HG02759 (cell line): ENCODE measurements around the gene AHSG.

Experiments
- ATAC-seq: cut with Tn5 transposase; IDR thresholded peaks from one replicate; pipeline ENCODE4 v1.9.1; 2021; ENCODE audit warnings: mild to moderate bottlenecking, moderate library complexity; ENCODE audit not compliant: unreplicated experiment

AHSG gene

DNA sequence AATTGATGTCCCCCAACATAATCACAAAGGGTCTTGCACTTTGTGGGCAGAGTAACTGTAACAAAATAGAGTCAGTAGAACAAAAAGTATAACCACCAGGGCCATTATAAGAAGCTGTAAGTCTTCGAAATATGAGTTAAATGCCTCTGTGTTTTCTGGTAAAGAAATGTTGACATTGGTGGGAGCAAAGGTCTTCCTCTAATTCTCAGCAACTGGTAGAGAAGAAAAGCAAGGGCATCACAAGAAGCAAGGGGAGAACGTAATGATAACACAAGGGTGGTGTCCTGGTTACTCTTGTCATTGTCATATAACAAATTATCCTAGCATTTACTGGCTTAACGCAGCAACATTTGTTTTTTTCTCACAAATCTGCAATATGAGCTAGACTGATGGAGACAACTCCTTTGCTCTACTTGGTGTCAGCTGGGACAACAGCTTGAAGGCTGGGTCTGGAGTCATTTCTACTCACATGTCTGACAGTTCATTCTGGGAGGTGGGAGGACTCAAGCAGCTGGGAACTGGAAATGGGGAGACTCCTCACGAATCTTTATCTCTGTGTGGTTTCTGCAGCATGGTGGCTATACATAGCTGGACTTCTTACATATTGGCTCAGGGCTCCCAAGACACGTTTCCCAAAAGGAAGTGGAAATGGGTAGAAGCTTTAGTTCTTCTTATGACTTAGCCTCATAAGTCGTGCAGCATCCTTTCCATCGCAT lies 22.1 kb upstream of the AHSG start:
- no peak for ATAC-seq

DNA sequence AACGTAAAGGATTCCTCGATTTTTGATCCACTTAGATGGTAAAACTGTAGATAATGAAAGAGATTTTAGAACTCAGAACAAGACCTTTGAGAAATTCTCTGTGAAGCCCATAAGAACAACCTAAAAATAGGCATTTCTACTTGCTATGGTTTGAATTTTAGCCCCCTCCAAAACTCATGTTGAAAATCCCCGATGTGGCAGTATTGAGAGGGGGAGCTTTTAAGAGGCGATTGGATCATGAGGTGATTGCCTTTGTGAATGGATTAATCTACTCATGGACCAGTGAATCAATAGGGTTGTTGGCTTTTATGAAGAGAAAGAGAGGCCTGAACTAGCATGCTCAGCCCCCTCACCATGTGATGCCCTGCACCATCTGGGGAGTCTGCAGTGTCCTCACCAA lies 20.2 kb upstream of the AHSG start:
- ATAC-seq, result no peak

DNA sequence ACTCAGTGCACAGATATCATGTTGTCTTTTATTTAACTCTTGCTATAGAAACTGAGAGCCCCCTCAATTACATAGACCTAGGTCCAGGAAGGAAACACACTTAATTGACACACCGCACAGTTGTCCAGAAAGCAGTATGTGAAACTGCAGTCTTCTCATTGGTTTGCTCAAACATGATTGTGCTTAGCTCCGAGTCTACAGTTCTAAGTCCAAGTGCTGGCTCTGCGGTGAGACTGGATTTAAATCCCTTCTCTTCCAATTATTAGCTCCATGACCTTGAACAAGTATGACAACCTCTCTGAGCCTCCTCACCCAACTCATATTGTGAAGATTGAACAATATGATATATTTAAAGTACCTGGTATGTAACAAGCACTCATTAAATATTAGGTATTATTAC lies 19.0 kb upstream of the AHSG start:
- no peak for ATAC-seq

DNA sequence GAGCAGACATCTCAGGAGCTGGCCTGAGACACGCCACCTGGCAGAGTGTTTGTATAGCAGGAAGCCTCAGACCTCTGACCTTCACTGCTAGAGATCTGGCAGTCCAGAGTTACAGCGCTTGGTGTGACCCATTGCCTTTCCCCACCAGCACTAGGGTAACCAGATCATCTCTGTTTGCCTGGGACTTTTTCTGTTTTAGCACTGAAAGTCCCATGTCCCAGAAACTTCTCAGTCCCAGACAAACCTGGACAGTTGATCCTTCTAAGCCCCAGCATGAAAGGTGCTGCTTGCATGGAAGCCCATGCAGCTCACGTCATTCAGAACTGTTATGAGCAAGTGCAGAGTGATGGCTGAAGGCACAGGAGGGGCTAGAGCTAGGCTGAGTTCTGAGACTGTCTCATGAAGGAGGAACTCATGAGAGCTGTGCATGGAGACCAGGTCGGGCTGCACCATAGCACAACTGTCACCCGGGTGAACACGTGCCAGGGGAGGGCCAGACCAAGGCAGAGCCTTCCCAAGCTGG lies 18.2 kb upstream of the AHSG start:
- no peak for ATAC-seq

DNA sequence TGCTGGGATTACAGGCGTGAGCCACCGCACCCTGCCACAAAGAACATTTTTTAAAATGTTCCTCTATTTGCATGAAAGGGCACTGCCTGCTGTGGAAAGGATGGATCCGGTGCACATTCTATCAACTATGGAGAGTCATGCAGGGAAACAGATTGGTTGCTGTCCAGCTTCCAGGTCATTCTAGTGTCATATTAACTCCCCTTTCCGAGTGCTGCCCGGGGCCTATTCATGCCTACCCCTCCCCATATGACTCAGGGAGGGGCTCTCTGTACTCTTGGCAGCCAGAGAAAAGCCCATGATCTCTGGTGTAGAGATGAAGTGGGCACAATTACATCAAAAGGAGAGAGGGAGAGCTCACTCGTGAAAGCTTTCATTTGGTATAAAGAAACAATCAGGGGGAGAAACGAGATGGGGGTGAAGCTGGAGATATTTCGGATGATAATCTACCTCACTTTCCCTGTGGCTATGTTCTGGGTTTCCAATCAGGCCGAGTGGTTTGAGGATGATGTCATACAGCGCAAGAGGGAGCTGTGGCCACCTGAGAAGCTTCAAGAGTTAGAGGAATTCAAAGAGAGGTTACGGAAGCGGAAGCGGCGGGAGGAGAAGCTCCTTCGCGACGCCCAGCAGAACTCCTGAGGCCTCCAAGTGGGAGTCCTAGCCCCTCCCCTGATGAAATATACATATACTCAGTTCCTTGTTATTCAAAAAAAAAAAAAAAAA lies 16.1 kb upstream of the AHSG start:
- no peak for ATAC-seq

DNA sequence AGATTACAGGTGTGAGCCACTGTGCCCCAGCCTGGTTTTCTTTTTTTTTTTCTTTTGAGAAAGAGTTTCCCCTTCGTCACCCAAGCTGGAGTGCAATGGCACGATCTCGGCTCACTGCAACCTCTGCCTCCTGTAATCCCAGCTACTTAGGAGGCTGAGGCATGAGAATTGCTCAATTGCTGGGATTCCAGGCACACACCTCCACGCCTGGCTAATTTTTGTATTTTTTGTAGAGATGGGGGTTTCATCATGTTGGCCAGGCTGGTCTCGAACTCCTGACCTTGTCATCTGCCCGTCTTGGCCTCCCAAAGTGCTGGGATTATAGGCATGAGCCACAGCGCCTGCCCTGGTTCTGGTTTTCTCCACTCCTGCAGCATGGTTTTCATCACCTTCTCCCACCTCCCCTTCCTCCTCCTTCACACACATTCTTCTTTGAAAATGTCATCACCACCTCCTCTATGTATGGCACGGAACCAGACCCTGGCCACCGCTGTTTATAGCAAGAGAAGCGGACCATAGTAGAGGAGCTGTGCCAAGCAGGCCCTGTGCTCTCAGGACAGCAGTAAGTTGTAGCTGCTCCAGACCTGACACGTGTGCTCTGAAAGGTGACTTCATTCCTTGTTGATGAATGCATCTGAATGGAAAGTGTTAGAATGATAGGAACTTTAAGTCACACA lies 14.6 kb upstream of the AHSG start:
- ATAC-seq, result no peak

DNA sequence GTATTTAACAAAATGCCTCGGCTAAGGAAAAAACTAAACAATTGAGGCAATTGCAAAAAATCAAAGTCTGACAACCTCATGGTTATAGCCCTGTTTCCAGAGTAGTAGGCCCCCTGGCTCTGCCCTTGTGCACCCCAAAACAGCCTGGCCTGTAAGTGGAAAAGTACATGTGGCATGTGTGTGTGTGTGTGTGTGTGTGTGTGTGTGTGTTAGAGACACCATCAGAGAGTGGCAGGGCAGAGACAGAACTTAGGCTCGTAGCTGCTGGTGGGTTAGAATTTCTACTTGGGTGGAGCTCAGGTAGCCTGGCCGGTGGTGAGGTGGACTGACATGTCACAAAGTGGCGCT lies 14.1 kb upstream of the AHSG start:
- ATAC-seq, result no peak

DNA sequence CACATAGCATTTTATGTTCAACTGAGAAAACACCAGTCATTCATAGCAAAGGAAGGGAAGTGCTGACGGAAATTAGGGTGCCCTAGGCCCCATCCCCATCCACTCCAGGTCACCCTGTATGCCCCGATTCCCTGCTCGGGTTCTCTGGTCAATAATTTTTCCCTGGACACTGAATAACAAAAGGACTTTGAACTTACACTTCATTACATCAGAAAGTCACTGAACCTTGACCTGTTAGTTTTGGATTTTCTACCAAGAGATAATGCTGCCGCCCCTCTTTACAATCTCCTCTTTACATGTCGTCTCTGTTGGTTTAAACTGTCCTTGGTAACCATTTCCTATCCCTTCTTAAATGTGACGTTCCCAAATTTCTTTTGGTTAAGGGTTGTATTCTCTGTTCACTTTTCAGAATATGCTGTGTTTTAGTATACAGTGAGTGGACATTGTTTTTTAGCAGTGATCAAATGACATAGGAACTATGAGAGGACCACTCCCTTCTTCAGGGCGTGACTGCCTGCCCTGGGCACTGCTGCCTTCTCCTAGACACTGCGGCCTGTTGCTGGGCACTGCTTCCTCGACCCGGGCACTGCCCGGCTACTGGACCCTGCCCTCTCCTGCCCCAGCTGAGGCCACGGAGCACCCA lies 13.6 kb upstream of the AHSG start:
- ATAC-seq, result no peak

DNA sequence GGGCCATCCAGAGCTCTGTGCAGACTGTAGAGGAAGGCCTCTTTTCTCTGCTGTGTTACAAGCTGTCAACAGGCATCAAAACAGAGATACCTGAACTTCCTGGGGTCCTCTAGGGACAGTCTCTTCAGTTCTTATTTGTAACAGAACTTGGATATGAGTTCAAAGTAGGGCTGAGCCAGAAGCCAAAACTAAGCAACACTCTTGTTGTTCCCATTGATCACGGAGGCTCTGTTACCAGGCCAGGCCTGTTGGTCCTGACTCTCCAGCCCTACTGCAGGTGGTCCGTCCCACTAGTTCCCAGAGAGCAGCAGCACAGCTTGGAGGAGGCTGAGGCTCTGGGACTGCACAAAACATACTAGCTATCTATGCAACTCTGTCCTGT lies 13.1 kb upstream of the AHSG start:
- ATAC-seq, result no peak

DNA sequence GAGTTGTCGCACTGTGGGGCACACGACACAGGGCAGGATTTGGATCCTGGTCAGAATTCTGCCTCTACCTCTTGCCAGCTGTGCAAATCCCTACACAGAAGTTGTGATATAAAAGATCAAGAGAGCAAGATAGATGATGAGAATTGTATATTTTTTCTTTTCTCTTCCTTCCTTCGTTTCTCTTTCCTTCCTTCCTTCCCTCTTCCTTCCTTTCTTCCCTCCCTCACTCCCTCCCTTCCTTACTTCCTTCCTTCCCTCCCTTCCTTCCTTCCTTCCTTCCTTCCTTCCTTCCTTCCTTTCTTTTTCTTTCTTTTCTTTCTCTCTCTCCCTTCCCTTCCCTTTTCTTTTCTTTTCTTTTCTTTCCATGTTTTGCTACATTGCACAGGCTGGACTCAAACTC lies 12.0 kb upstream of the AHSG start:
- ATAC-seq, result no peak

DNA sequence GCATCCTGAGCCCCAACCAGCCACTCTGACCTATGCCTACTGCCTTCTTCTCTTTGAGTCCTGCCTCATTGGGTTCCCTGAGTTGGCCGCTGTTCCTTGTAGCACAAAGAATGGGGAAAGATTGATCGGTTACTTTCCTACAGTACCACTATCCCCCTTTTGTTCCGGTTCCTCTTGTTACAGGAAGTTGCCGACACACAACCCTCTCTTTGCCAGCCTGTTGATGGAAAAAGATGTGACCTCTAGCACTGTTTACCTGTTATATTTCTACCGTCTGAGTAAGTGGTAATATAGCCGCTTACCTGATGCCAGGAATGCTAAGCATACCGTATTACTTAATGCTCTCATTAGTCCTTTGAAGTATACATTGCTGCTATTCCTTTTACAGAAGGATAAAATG lies 9.7 kb upstream of the AHSG start:
- no peak for ATAC-seq

DNA sequence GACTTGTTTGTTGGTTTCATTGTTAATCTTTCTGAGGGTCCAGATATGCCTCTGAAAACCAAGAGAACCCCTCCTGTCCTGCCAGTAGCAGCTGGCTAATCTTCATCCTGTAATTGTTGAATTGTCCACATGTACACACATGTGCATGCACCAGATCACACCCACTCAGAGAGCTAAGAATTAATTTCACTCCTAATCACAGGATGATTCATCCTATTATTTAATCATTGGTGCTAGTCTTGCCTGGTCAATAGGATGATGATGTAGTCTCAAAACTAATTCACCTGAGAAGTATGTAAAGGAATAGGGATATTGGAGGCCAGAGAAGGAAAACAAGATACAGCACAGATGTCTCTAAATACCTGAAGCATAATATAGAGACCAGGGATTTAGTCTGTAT lies 7.8 kb upstream of the AHSG start:
- no peak for ATAC-seq

DNA sequence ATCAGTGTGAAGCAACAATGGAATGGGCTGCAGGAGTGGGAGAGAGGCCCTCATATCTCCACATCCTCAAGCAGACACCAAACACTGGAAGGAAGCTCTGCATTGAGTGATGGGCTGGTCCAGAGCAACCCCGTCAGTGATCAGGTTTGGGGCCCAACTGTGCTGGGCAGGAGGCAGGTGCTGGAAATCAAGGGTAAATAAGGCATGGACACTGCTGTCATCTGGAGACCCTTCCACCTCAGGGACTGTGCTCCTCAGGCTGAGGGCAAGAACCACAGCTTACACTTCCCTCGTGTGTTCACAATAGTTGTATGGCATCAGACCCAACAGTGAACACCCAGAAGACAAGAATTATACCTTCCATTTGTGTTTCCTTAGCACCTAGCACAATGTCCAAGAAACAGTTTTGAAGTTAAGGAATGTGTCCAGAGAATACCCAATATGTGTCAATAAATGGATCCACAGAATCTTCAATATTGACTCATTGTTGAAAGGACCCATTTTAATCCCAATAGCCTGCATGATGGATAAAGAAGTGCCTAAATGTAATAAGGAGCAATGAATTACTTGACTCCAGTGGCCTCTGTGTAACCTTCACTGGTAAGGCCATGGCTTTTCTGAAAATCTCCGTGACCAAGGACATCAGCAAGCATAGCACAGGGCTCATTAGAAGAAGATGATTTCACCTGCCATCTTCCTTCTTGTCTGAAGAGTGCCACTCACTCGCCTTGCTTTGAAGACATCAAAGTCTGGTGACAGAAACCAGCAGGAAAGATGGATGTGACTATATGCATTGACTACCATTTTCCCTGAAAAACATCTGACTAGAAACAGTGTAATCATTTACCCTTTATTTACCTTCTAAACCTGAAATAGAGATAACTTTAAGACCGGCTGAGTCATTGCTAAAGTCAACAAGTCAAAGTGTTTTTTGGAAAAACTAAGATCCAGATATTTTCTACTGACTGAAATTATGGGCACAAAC lies 7.0 kb upstream of the AHSG start:
- ATAC-seq, result no peak

DNA sequence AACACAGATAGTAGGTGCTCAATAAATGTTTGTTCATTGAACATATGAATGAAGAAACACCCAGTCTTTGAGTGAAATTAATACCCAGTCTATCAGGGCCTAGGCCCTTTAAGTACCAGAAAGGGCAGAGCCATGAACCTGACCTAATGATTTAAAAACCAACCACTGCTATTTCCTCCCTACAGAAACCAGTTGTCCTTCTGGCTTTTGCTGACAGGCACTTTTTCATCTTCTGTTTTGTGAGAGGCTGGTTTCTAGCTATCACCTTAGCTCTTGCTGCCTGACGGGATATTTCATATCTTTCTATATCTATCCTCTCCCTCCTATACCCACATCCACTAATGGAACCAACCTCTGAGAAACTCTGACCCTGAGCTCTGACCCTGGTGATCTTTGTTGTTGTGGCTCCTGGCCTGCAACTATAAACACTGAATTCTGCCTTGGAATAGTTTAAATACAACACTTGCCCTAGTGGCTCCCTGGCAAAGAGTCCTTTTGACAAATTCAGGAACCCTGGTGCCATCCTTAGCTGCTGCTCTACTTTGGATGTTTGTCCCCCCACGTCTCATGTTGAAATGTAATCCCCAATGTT lies 4.1 kb upstream of the AHSG start:
- no peak for ATAC-seq

DNA sequence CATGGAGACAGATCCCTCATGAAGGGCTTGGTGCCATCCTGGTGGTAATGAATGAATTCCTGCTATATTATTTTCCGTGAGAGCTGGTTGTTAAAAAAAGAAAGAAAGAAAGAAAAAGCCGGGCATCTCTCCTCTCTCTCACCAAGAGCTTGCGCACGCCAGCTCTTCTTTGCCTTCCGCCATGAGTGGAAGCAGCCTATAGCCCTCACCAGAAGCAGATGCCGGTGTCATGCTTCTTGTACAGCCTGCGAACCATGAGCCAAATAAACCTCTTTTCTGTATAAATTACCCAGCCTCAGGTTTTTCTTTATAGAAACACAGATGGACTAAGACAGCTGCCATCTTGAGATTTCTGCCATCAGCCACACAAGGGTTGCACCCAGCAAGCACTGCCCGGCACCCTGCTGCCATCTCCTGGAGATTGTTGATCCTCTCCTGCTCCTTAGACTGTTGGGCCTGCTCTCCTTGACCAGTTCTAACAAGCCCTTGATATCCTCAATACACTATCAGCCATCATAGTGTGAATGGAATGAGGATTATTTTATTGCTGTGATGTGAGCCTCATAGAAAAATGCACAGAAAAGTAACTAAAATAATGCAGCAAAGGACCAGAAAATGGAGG lies 3.5 kb upstream of the AHSG start:
- ATAC-seq, result no peak

DNA sequence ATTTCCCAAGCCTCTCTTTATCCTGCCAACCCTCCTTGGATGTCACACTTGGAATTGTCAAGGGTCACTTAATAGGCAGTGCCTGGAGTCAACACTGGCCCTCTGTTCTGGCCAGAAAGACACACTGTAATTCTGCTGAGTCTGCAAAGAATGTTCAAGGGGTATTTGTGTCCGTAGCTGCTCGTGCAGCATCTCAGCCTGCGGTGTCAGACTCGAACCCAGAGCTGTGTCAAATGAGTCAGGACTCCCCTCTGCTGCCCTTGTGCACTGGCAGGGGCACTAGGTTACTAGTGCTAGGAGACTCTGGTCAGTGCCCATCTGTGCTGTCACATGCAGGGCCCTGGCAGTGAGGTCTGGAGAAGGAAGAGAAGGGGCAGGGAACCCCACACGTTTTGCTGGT lies 795 bp upstream of the AHSG start:
- ATAC-seq, result no peak

DNA sequence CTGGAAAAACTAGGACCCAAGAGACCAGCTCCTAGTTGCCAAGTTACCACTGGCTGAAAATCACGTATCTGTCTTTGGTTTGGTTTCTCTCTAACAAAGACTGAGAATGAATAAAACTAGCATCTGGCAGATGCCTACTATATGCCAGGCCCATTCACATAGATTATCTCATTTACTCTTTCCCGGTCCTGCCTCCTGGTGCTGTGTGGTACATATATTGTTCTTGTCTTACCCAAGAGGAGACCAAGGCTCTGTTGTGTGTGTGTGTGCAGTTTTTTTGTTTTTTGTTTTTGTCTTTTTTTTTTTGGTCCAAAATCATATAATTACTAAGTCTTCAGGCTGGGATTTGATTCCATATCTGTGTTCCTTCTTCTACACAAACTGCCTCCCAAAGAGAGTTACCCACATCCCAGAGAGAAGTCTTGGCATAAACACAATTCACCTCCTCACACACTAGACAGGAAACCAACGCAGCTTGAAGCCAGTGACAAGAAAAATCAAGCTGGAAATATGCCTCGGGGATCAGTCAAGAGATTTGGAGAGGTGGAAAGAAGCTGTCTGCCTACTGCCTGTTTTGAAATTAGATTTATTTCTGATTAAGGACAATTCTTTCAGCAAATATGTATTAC lies 891 bp downstream of the AHSG start:
- no peak for ATAC-seq

DNA sequence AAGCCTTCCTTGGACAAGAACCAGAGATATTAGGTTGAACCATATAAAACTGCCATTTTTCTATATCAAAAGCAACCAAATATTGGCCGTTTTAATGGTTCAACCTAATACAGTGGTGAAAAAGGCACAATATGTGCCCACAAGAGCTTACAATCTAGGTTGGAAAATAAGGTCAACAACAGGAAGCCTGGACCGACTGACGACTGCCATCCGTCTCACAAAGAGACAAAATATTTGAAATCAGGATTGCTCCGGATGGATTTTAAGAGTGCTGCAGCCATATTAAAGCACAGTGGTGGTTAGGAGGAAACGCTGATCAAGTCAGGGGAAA lies 1.4 kb downstream of the AHSG start:
- no peak for ATAC-seq
